GM12801 (cell line): ENCODE measurements around the gene XAB2.

Experiments used
- CTCF ChIP-seq: IDR thresholded peaks from one replicate; pipeline ENCODE4 v1.5.1; 2011; ENCODE audit warnings: control low read depth; ENCODE audit not compliant: insufficient read length; ENCODE audit errors: extremely low read depth

XAB2 gene

DNA sequence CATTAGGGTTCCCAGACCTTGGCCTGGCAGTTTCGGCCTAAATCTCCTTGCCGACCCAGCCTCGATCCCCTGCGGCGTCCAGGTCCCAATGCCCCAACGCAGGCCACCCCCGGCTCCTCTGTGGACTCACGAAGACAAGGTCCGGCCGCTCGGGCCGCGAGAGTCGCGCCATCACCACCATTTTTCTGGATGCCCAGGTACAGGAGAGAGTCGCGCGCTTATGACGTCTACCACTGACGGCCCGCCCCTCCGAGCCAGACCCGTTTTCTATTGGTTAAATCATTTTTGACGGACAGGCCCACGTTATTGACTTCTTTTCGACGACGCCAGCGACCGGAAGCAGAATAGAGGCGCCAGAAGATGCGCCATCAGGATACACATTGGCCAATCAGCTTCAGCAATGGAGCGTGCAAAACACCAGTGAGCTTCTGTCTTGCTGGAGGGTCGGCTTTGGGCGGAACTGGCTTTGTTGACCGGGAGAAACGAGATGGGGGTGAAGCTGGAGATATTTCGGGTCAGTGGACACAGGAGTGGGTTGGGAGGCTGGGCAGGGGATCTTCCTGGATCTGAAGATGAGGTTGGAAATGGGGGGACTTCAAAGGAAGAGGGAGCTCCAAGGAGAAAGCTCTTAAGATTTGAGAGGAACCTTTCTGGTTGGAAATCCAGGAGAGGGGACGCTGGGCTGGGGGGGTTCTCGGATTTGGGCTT lies at the start of gene XAB2, which contains the start of gene PET100:
TSS of gene XAB2 (minus strand) at position 199 of the 708 bp plus-strand sequence. CDS start at position 181, 18 bp downstream.
TSS of gene PET100 (plus strand) at position 447 of the 708 bp plus-strand sequence. CDS start at position 488, 41 bp downstream.
- TF ChIP-seq CTCF = no peak

- no peak for TF ChIP-seq CTCF
These were observed 48.4 kb upstream of the XAB2 start for GRCh38 chr19:7677669-7678311.

DNA sequence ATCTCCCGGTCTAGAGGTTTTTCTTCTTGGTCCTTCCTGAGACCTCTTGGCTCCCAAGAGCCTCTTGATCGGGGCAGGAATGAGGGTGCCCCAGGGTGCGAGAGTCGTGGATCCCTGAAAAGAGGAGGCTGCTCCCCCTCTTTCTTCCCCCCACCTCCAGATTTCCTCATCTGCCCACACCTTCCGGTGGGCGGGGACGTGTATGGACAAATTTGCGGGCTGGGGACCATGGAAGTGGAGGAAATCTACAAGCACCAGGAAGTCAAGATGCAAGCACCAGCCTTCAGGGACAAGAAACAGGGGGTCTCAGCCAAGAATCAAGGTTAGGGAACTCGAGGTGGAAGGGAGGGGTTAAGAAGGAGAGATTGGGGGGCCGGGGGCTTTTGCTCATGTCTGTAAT lies 47.5 kb upstream of the XAB2 start, which contains the start of gene MCEMP1:
TSS of gene MCEMP1 (plus strand) at position 237 of the 400 bp plus-strand sequence. CDS start at position 268, 31 bp downstream.
- TF ChIP-seq CTCF = no peak

DNA sequence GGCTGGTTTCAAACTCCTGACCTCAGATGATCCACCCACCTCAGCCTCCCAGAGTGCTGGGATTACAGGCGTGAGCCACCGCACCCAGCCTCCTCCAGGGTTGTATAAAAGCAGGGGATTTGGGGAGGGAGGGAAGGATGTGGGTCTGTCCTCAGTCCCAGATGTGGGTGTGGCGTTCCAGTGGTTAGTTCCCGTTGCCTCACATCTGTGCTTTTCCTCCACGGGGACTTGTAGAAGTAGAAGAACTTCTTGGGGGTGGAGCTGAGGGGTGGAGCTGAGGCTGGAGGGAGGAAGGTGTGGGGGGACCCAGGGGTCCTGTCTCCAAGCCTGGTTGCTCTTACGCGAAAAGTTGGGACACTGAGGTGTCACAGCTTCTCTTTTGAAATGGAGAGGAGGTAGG lies 47.0 kb upstream of the XAB2 start:
- no peak for TF ChIP-seq CTCF

- no peak for TF ChIP-seq CTCF
These were observed 45.0 kb upstream of the XAB2 start for GRCh38 chr19:7674010-7675005.

- no peak for TF ChIP-seq CTCF
These were observed 43.2 kb upstream of the XAB2 start for GRCh38 chr19:7672522-7672921.

GRCh38 chr19:7670790-7671189 lies 41.4 kb upstream of the XAB2 start:
- no peak for TF ChIP-seq CTCF
